SKM-1 (cell line): ENCODE results near the gene TOX2.

Experiments used
- DNase-seq: peaks from one replicate; lab custom pipeline; 2025; ENCODE audit not compliant: unreplicated experiment; lab: John Stamatoyannopoulos, UW

The TOX2 gene

DNA sequence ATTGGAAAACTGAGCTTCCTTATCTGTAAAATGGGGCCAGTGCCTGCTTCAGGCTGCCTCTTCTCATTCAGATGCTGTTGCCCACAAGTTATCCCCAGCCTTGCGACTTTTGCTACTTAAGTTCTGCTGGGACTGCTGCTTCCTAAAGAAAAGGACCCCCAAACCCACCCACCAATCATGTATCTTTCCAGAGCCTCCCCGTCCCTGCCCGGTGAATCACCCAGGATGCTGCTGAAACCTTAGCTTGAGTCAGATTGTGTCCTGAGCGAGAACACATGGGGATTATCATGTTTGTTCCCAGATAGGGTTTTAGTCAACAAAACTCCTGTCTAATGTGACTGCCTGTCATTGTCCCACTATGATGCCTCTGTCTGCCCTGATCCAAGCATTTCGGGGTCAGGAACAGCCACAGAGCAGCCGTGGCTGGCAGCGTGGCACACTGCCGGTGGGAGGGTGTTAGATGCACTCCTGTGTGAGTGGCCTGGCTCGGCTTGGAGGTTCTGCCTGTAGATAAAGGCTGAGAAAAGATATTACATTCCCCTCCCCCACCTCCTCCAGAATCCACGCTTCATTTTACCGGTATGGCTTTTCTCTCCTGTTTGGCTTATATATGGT lies 79.9 kb downstream of the TOX2 start:
- DNase-seq = no peak

DNA sequence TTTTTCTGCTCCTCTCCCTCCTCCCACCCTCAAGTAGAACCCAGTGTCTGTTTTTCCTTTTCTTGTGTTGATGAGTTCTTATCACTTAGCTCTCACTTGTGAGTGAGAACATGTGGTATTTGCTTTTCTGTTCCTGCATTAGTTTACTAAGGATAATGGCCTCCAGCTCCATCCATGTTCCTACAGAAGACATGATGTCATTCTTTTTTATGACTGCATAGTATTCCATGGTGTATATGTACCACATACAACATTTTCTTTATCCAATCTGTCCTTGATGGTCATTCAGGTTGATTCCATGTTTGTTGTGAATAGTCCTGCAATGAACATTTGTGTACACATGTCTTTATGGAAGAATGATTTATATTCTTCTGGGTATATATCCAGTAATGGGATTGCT lies 81.0 kb downstream of the TOX2 start:
- no peak for DNase-seq

DNA sequence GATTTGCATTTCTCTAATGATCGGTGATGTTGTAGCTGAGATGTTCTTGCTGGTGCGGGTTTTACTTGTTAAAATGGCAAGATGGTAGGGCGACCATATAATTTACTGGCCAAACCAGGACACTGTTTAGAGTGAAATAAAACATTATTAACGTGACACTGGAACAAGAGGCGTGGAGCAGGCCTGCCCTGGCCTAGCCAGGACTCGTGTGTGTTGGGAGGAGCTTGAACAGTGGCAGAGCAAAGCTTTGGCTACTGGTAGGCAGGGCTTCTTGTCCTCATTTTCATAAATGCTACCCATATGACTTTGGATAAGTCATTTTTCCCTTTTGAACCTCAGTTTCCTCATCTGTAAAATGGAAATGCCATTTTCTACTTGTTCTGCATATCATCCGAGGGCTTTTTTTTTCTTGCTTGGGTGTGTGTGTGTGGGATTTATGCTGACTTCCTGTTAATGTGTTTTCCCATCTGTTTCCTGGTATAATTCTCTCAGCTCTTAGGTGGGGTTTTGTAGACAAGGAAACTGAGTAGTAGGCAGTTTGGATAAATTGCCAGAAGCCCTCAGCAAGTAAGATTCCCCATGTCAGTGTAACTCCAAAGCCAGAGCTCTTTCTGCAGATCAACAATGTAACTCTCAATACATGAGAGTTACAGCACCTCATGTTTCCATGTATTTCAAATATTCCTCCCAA lies 81.7 kb downstream of the TOX2 start:
- no peak for DNase-seq

GRCh38 chr20:43999848-44000247 lies 85.2 kb downstream of the TOX2 start:
- no peak for DNase-seq

- no peak for DNase-seq
These were observed 87.3 kb downstream of the TOX2 start for GRCh38 chr20:44001667-44002596.

GRCh38 chr20:44002861-44003260 lies 88.2 kb downstream of the TOX2 start:
- DNase-seq = no peak

DNA sequence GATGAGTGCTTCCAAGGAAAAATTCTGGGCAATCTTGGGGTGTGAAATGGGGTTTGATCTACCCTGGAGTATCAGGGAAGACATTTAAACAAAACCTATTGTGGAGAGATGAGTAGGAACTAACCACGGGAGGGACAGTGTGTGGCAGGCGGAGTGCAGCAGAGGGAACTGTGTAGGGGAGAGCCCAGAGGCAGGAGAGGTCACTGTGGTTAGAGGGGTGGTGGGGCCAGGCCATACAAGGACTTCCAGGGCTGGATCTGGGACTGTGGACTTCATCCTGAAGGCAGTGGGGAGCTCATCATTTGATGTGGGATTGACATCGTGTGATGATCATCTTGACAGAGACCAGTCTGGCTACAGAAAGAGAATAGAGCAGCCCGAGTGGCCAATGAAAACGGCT lies 89.0 kb downstream of the TOX2 start:
- DNase-seq = no peak

GRCh38 chr20:44004306-44004915 lies 89.8 kb downstream of the TOX2 start:
- DNase-seq = no peak

DNA sequence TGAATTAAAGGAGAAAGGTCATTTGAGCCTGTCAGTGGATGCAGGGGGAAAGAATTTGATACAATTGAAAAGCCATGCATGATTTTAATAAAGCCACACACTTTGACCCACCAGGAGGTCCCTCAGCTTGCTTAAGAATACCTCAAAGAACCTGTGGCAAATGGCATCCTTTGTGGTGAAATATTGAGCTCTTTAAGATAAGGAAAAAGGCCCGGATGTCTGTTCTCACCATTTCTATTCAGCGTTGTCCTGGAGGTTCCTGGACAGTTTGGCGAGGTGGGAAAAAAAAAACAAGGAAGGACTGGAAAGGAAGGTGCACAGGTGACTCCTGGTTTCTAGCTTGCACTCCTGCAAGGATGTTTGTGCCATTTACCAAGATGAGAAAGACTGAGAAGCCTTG lies 91.0 kb downstream of the TOX2 start:
- no peak for DNase-seq

DNA sequence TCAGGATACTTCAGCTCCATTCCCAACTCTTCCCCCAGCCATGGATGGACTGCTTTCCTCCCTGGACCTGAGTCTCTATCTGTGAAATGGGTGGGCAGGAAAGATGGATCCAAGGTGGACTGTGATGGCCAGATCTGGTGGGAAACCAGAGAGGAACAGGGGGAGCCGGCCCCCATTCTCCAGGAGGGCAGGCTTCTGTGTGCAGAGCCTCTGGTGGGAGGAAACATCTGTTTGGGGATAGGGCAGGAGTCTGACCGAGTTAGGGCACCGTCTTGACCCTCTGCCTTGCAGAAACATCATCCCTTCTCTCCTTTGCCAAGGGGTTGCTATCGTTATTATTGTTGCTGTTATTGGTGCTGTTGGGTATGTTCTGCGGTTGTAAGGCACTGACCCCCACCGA lies 91.5 kb downstream of the TOX2 start:
- DNase-seq = no peak

- DNase-seq = no peak
These were observed 91.9 kb downstream of the TOX2 start for GRCh38 chr20:44006578-44006977.

GRCh38 chr20:44008806-44009678 lies 94.4 kb downstream of the TOX2 start:
- DNase-seq = no peak

GRCh38 chr20:44009679-44009992 lies 95.0 kb downstream of the TOX2 start:
- DNase-seq = no peak

- no peak for DNase-seq
These were observed 95.6 kb downstream of the TOX2 start for GRCh38 chr20:44010162-44010704.

DNA sequence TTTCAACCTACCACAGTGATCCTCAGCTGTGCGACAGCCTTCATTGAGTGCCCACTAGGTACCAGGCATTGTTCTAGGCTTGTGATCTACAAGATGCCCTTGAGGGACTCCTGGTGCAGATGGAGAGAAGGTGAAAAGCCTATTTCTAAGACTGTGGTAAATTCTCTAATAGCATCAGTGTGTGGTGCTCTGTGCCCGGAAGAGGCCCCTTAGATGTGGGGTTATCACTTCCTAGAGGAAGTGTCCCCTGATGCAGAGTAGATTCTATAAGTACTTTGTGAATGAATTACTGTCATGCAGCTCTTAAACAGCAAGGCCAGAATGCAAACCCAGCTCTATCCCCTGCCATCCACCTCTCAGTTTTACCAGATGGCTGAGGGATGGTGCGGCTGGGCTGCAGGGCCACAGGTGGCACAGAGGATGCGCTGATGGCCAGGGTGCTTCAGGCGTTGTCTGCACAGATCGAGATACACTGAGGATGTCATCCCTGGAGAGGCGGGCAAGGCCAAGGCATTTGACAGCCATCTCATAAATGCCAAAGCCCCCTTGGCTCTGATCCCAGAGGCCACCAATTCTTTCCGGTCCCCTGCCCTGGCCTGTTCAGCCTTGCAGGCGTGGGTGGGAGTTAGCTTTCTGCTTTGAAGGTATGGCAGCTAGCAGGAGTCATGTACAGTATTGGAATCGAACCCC lies 96.7 kb downstream of the TOX2 start:
- no peak for DNase-seq

DNA sequence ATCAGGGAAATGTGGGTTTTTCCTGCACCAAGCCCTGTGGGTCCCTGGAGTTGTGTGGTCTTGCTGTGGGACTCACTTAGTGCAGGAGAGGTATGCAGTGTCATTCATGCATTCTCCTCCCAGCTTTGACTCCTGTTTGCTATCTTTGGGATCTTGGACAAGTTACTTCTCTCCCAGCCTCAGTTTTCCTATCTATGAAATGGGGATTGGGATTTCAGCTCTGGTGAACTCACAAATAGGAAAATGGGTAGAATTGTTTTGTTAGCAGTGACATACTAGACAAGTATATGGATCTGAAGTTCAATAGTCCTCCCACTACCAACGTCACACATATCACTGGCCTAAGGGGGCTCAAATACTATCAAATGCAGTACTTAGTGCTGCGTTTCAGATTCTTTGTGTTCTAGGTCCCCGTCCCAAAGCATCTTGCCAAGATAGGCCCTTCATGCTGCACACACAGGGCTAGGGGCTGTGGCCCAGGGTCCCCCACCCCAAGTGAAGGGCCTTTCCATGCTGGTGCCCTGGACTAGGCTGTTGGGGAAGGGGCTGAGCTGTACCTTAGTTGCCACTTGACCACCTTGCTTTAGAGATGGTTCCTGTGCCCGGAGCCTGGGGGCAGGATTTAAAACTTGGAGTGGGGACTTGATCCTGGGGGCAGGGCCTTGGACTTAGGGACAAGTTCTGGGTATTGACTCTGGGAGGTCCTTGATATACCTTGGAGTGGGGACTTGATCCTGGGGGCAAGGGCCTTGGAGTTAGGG lies 98.0 kb downstream of the TOX2 start:
- no peak for DNase-seq

- DNase-seq = no peak
These were observed 100.4 kb downstream of the TOX2 start for GRCh38 chr20:44014807-44015732.

DNA sequence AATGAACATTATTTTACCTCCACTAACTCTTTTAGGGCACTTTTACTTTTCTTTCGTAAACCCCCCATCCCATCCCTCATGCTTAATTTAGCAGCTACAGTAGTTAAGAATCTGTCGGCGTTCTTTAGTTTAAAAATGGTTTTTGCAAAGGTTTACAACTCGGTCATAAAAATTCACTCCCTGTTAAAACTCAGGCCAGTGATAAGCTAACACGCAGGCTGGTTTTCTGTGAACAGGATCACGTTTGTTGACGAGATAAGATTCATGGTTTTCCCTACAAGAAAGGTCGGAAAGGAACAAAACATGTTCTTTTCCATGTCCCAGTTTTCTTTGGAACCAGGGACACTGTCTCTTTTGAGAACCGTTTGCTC lies 101.1 kb downstream of the TOX2 start:
- DNase-seq = no peak
